A549 (cell line): ENCODE results near the gene NADSYN1. TPM values are rescaled to one million over a fixed set of nuclear protein-coding genes. Genes with fewer than 3 reads are reported as not detected.
A peak's percentile ranks its signal among the peaks of the same experiment; 100 is the strongest.

ENCODE experiments used
- ATAC-seq, 2 experiments: fragments of 200-7000 bp in 1 of 2; fragments of >200 bp in 1 of 2; cut with Nextera tagmentation in 1 of 2; cut with Tn5 transposase in 1 of 2; 3 replicates each; pipeline versions ENCODE4 v1.8.0 to v1.9.1; 2018 to 2020; ENCODE audit warnings: mild to moderate bottlenecking in 1 of 2, moderate library complexity in 1 of 2
- CTCF ChIA-PET: fragments of 300-600 bp; sonication (Branson Sonifier 250); formaldehyde crosslinking; extraction: SDS; loops from one replicate; lab custom pipeline; 2021; ENCODE audit warnings: antibody characterized with exemption, inconsistent platforms; lab: Yijun Ruan, JAX
- POLR2A ChIA-PET: fragments of 350-600 bp; formaldehyde crosslinking; extraction: SDS; loops from one replicate; lab custom pipeline; 2021; ENCODE audit warnings: antibody characterized with exemption, inconsistent platforms; lab: Yijun Ruan, JAX
- DNase-seq, 2 experiments: peaks; one replicate each; pipeline versions ENCODE4 v3.0.0 to v3.0.0-alpha.2; 2011 to 2016; ENCODE audit warnings: low read depth in 1 of 2, low spot score in 1 of 2
- FAIRE-seq: peaks from 2 replicates; lab custom pipeline; 2011; peaks lifted over from hg19 to GRCh38; lab: Jason Lieb, UNC
- H3K27ac ChIP-seq, 2 experiments: fragments of >200 bp; sonication (Bioruptor Twin); formaldehyde crosslinking; 3 replicates each; pipeline ENCODE4 v1.5.1; 2016 to 2017
- H3K4me1 ChIP-seq: fragments of >200 bp; sonication (Bioruptor Twin); formaldehyde crosslinking; 3 replicates; pipeline ENCODE4 v1.6.1; 2016
- H3K4me2 ChIP-seq: fragments of >200 bp; sonication (Bioruptor Twin); formaldehyde crosslinking; 3 replicates; pipeline ENCODE4 v1.6.1; 2016
- H3K4me3 ChIP-seq: fragments of >200 bp; sonication (Bioruptor Twin); formaldehyde crosslinking; 3 replicates; pipeline ENCODE4 v1.5.1; 2016
- H3K9me3 ChIP-seq: fragments of >200 bp; sonication (Bioruptor Twin); formaldehyde crosslinking; 3 replicates; pipeline ENCODE4 v1.6.1; 2016
- ATOH8 ChIP-seq: fragments of 250-450 bp; sonication (Bioruptor Pico); IDR thresholded peaks from 2 replicates; pipeline ENCODE4 v1.5.0; 2020; ENCODE audit warnings: low read depth, mild to moderate bottlenecking, moderate library complexity
- BCL3 ChIP-seq: fragments of >200 bp; sonication (Bioruptor Twin); formaldehyde crosslinking; IDR thresholded peaks from 3 replicates; pipeline ENCODE4 v1.6.1; 2016
- CBX8 ChIP-seq: fragments of 200-600 bp; sonication (generic); IDR thresholded peaks from 2 replicates; pipeline ENCODE4 v1.6.1; 2016
- EHF ChIP-seq: fragments of 250-450 bp; sonication (Bioruptor Pico); IDR thresholded peaks from 2 replicates; pipeline ENCODE4 v1.5.0; 2020; ENCODE audit warnings: mild to moderate bottlenecking
- EP300 ChIP-seq, 2 experiments: fragments of >200 bp; sonication (Bioruptor Twin); formaldehyde crosslinking; IDR thresholded peaks; 2 replicates in 1 of 2; 3 replicates in 1 of 2; pipeline ENCODE4 v1.6.1; 2016 to 2017
- FOSB ChIP-seq: fragments of 250-450 bp; sonication (Bioruptor Pico); IDR thresholded peaks from 2 replicates; pipeline ENCODE4 v1.5.0; 2020; ENCODE audit warnings: mild to moderate bottlenecking, moderate library complexity
- FOXS1 ChIP-seq: fragments of 250-450 bp; sonication (Bioruptor Pico); IDR thresholded peaks from 2 replicates; pipeline ENCODE4 v1.5.0; 2020; ENCODE audit warnings: mild to moderate bottlenecking, moderate library complexity
- HES2 ChIP-seq: fragments of >200 bp; sonication (Bioruptor Twin); formaldehyde crosslinking; IDR thresholded peaks from 2 replicates; pipeline ENCODE4 v1.6.1; 2016
- HEYL ChIP-seq: fragments of 250-450 bp; sonication (Bioruptor Pico); IDR thresholded peaks from 2 replicates; pipeline ENCODE4 v1.8.0; 2021; ENCODE audit warnings: mild to moderate bottlenecking, moderate library complexity
- HOXA7 ChIP-seq: fragments of 250-450 bp; sonication (Bioruptor Pico); IDR thresholded peaks from 2 replicates; pipeline ENCODE4 v1.5.0; 2020; ENCODE audit warnings: mild to moderate bottlenecking, moderate library complexity
- JUN ChIP-seq, 2 experiments: fragments of >200 bp; sonication (Bioruptor Twin); formaldehyde crosslinking; IDR thresholded peaks; 2 replicates in 1 of 2; 3 replicates in 1 of 2; pipeline ENCODE4 v1.6.1; 2016 to 2017
- JUNB ChIP-seq: fragments of >200 bp; sonication (Bioruptor Twin); formaldehyde crosslinking; IDR thresholded peaks from 2 replicates; pipeline ENCODE4 v1.6.1; 2016
- KDM5A ChIP-seq: fragments of 200-600 bp; sonication (generic); IDR thresholded peaks from 2 replicates; pipeline ENCODE4 v1.6.1; 2016; ENCODE audit warnings: antibody characterized with exemption, mild to moderate bottlenecking
- MAFK ChIP-seq: fragments of 450-650 bp; IDR thresholded peaks from 2 replicates; pipeline ENCODE4 v1.6.1; 2014; ENCODE audit not compliant: partially characterized antibody
- MAZ ChIP-seq: fragments of 150-350 bp; IDR thresholded peaks from 2 replicates; pipeline ENCODE4 v1.6.1; 2014; ENCODE audit warnings: antibody characterized with exemption, low read depth, low read length, borderline replicate concordance
- NFE2L2 ChIP-seq: fragments of 150-350 bp; conservative IDR thresholded peaks from 2 replicates; pipeline ENCODE4 v1.6.1; 2014; ENCODE audit warnings: low read length
- PBX3 ChIP-seq: IDR thresholded peaks from 2 replicates; pipeline ENCODE4 v1.6.1; 2012
- PHF8 ChIP-seq: fragments of 200-600 bp; sonication (generic); IDR thresholded peaks from 2 replicates; pipeline ENCODE4 v1.6.1; 2016; ENCODE audit warnings: low read depth, mild to moderate bottlenecking, antibody characterized with exemption, moderate library complexity, borderline replicate concordance
- POLR2A ChIP-seq: IDR thresholded peaks from 2 replicates; pipeline ENCODE4 v1.6.1; 2012; ENCODE audit warnings: mild to moderate bottlenecking, low read length
- RAD21 ChIP-seq, 2 experiments: fragments of >200 bp in 1 of 2; sonication (Bioruptor Twin) in 1 of 2; formaldehyde crosslinking in 1 of 2; IDR thresholded peaks in 1 of 2; conservative IDR thresholded peaks in 1 of 2; 2 replicates in 1 of 2; 3 replicates in 1 of 2; pipeline ENCODE4 v1.6.1; 2012 to 2018; ENCODE audit warnings: inconsistent platforms in 1 of 2
- RARB ChIP-seq: fragments of 250-450 bp; sonication (Bioruptor Pico); IDR thresholded peaks from 2 replicates; pipeline ENCODE4 v1.8.0; 2021; ENCODE audit warnings: mild to moderate bottlenecking, moderate library complexity
- RCOR1 ChIP-seq: fragments of 150-350 bp; IDR thresholded peaks from 2 replicates; pipeline ENCODE4 v1.6.1; 2014; ENCODE audit warnings: antibody characterized with exemption, low read length, low read depth
- RNF2 ChIP-seq: fragments of 200-600 bp; sonication (generic); IDR thresholded peaks from 2 replicates; pipeline ENCODE4 v1.6.1; 2016; ENCODE audit warnings: low read depth, mild to moderate bottlenecking, antibody characterized with exemption, moderate library complexity, borderline replicate concordance
- SMC3 ChIP-seq: fragments of >200 bp; sonication (Bioruptor Twin); formaldehyde crosslinking; IDR thresholded peaks from 3 replicates; pipeline ENCODE4 v1.6.1; 2018; ENCODE audit warnings: inconsistent platforms
- TFCP2L1 ChIP-seq: fragments of 250-450 bp; sonication (Bioruptor Pico); IDR thresholded peaks from 2 replicates; pipeline ENCODE4 v1.5.0; 2021; ENCODE audit warnings: mild to moderate bottlenecking
- ZFP36 ChIP-seq: fragments of 450-650 bp; IDR thresholded peaks from 2 replicates; pipeline ENCODE4 v1.6.1; 2014; ENCODE audit warnings: borderline replicate concordance; ENCODE audit not compliant: partially characterized antibody
- ZNF302 ChIP-seq: fragments of 250-450 bp; sonication (Bioruptor Pico); IDR thresholded peaks from 2 replicates; pipeline ENCODE4 v1.9.0; 2021; ENCODE audit warnings: inconsistent platforms, mild to moderate bottlenecking, moderate library complexity
- ZSCAN20 ChIP-seq: fragments of 250-450 bp; sonication (Bioruptor Pico); IDR thresholded peaks from 2 replicates; pipeline ENCODE4 v1.8.0; 2022; ENCODE audit warnings: mild to moderate bottlenecking, moderate library complexity
- WGBS: methylation state at CpG from one replicate; pipeline ENCODE4 v1.1.6; 2017; ENCODE audit errors: missing lambda C conversion rate; 5-methylcytosine and 5-hydroxymethylcytosine counted together
- polyA plus RNA-seq, 4 experiments: library from polyadenylated mRNA; depleted of rRNA in 3 of 4; stranded (reverse); fragments of >200 nt; fragmentation: RNase III in 1 of 4; extraction: RNeasy Plus Mini Kit Qiagen cat#74134 plus additional on column Dnase treatment in 1 of 4; gene quantifications; 2 replicates in 3 of 4; 3 replicates in 1 of 4; pipeline ENCODE4 v1.2.3, GENCODE V29; 2011 to 2017
- TF ChIP-seq, protein P1 (sequence below): fragments of 450-650 bp; IDR thresholded peaks from 2 replicates; pipeline ENCODE4 v1.6.1; 2014; ENCODE audit warnings: antibody characterized with exemption
- TF ChIP-seq, protein P2 (sequence below): fragments of >200 bp; sonication (Bioruptor Twin); formaldehyde crosslinking; IDR thresholded peaks from 3 replicates; pipeline ENCODE4 v1.5.1; 2016
- TF ChIP-seq, protein P3 (sequence below): fragments of 150-350 bp; IDR thresholded peaks from 2 replicates; pipeline ENCODE4 v1.6.1; 2014; ENCODE audit warnings: low read depth, mild to moderate bottlenecking, low read length
- TF ChIP-seq, protein P4 (sequence below): IDR thresholded peaks from 2 replicates; pipeline ENCODE4 v1.6.1; 2012

NADSYN1 gene
- polyA plus RNA-seq, 2 of the 4 experiments (the other 2 are of a cell fraction), result 34.6 to 63.3 TPM

DNA sequence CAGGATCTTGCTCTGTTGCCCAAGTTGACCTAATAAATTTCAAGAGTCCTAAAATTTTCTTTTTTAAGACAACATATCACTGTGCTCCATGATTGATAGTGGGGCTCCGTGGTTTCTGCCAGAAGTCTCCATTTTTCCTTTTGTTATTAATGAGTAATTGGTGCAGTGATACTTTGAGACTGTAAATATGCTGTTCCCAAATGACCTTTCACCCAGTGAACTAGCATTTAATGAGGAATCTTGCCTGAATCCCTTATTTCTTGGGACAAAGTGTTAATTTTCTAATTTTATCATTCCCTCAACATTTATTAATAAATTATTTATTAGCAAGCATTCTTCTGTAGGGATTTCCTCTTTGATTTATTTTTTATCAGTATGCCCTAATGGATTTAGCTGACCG lies 2.5 kb upstream of the NADSYN1 start:
- POLR2A ChIA-PET, result no interaction called here
- no peak overlapping the region for H3K27ac ChIP-seq
- no peak for FAIRE-seq
- no peak for ATAC-seq
- peaks cover 26% of the 10 kb centered on the region; the same call in 2 of the 3 replicates for H3K4me1 ChIP-seq
- peak overlapping the region; percentile 83; the same call in 2 of the 3 replicates for H3K4me2 ChIP-seq
- 62% methylated on average over 2 of the region's 2 CpGs for WGBS
- CTCF ChIA-PET, result no interaction called here
- H3K9me3 ChIP-seq, result peaks cover 16% of the 10 kb centered on the region
- DNase-seq, result no peak
- H3K4me3 ChIP-seq, result no peak overlapping the region
- TF ChIP-seq RNF2, result no peak
- TF ChIP-seq, protein P1, sequence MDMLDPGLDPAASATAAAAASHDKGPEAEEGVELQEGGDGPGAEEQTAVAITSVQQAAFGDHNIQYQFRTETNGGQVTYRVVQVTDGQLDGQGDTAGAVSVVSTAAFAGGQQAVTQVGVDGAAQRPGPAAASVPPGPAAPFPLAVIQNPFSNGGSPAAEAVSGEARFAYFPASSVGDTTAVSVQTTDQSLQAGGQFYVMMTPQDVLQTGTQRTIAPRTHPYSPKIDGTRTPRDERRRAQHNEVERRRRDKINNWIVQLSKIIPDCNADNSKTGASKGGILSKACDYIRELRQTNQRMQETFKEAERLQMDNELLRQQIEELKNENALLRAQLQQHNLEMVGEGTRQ, result no peak
- no peak for TF ChIP-seq PBX3
- TF ChIP-seq RARB (CRISPR knock-in tag), result no peak
- no peak for TF ChIP-seq RCOR1
- TF ChIP-seq JUN (IDR thresholded peaks at IDR 0.05), result no peak
- TF ChIP-seq, protein P2, sequence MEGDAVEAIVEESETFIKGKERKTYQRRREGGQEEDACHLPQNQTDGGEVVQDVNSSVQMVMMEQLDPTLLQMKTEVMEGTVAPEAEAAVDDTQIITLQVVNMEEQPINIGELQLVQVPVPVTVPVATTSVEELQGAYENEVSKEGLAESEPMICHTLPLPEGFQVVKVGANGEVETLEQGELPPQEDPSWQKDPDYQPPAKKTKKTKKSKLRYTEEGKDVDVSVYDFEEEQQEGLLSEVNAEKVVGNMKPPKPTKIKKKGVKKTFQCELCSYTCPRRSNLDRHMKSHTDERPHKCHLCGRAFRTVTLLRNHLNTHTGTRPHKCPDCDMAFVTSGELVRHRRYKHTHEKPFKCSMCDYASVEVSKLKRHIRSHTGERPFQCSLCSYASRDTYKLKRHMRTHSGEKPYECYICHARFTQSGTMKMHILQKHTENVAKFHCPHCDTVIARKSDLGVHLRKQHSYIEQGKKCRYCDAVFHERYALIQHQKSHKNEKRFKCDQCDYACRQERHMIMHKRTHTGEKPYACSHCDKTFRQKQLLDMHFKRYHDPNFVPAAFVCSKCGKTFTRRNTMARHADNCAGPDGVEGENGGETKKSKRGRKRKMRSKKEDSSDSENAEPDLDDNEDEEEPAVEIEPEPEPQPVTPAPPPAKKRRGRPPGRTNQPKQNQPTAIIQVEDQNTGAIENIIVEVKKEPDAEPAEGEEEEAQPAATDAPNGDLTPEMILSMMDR, result no peak
- TF ChIP-seq SMC3, result no peak
- TF ChIP-seq ZSCAN20 (CRISPR knock-in tag), result no peak
- TF ChIP-seq FOSB (CRISPR knock-in tag), result no peak
- TF ChIP-seq EHF, result no peak
- TF ChIP-seq ATOH8, result no peak
- TF ChIP-seq, protein P3, sequence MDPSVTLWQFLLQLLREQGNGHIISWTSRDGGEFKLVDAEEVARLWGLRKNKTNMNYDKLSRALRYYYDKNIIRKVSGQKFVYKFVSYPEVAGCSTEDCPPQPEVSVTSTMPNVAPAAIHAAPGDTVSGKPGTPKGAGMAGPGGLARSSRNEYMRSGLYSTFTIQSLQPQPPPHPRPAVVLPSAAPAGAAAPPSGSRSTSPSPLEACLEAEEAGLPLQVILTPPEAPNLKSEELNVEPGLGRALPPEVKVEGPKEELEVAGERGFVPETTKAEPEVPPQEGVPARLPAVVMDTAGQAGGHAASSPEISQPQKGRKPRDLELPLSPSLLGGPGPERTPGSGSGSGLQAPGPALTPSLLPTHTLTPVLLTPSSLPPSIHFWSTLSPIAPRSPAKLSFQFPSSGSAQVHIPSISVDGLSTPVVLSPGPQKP, result no peak
- TF ChIP-seq MAFK, result no peak
- TF ChIP-seq POLR2A, result no peak
- TF ChIP-seq HOXA7 (CRISPR knock-in tag), result no peak
- no peak for TF ChIP-seq FOXS1 (CRISPR knock-in tag)
- TF ChIP-seq MAZ, result no peak
- TF ChIP-seq, protein P4, sequence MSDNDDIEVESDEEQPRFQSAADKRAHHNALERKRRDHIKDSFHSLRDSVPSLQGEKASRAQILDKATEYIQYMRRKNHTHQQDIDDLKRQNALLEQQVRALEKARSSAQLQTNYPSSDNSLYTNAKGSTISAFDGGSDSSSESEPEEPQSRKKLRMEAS, result no peak

DNA sequence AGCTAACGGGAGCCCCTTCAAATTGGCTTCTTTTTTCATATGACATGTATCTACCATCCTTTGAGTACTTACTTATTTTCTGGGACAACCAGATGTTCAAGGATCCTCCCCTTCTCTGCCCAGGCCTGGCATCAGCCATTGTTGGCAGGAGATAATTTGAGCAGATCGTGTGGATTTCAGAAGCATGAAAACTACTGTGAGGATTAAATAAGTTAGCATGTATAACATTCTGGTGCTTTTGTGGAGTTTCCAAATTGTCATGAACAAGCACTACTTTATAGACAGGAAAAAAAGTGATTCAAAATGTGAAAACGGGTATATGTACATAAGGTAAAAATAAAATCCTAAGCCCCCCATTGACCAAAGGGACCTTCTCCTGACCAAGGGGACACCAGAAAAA lies 2.1 kb upstream of the NADSYN1 start:
- H3K4me2 ChIP-seq, result no peak overlapping the region; the same call in 2 of the 3 replicates
- H3K9me3 ChIP-seq, result peaks cover 12% of the 10 kb centered on the region
- 86% methylated on average over 3 of the region's 3 CpGs for WGBS
- POLR2A ChIA-PET, result no interaction called here
- H3K4me1 ChIP-seq, result peaks cover 26% of the 10 kb centered on the region; the same call in 2 of the 3 replicates
- DNase-seq, result no peak
- no peak overlapping the region for H3K27ac ChIP-seq
- no peak for FAIRE-seq
- ATAC-seq, result no peak
- CTCF ChIA-PET, result no interaction called here
- H3K4me3 ChIP-seq, result no peak overlapping the region
- TF ChIP-seq ZNF302 (CRISPR knock-in tag), result no peak
- TF ChIP-seq, protein P3, result no peak
- no peak for TF ChIP-seq RAD21 (conservative IDR thresholded peaks at IDR 0.05 in 1 of 2, IDR thresholded peaks at IDR 0.05 in 1 of 2)
- no peak for TF ChIP-seq CBX8
- no peak for TF ChIP-seq BCL3
- TF ChIP-seq ZFP36, result no peak
- TF ChIP-seq JUNB, result no peak
- no peak for TF ChIP-seq HEYL (CRISPR knock-in tag)
- no peak for TF ChIP-seq FOXS1 (CRISPR knock-in tag)
- TF ChIP-seq TFCP2L1, result no peak
- TF ChIP-seq HES2, result no peak
- TF ChIP-seq PHF8, result no peak
- no peak for TF ChIP-seq RCOR1
- no peak for TF ChIP-seq FOSB (CRISPR knock-in tag)
- TF ChIP-seq KDM5A, result no peak
- TF ChIP-seq EP300 (IDR thresholded peaks at IDR 0.05), result no peak
- TF ChIP-seq NFE2L2, result no peak
